ENCODE results near the gene MRPS22.
A peak's percentile ranks its signal among the peaks of the same experiment; 100 is the strongest.

DNA sequence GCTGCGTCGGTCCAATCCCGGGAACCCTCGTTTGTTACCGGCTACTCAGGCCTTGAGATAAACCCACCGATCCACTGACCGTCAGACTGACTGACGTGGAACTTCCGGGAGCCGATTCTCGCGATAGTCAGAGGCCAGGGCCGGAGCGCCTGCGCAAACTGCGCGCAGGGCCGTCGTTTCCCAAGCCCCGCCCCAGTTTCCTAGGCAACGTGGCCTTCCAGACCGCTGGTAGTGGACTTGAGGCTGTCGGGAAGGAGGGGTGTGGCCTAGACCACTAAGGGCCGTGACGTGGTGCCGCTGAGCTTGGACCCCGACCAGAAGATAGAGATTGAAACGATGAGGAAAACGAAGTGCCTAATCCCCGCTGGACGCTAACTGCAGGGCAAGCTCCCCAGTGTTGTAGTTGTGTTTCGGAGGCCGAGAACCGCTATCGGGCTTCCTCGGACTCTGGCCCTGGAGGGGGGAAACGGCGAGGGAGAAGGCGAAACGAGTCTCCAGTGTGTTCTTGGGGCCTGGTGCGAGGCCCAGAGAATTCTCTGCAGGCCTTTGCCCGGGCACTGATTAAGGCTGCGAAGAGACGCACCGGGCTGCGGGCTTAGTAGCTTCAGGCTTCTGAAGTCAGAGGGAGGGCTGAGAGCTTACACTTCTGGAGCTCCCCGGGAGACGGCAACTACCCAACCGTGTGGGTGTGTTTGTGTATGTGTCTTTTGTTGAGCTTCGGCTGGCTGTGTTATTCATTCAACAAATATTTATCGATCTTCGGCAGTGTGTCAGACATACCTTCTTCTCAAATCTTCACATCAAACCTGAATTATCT lies 45.9 kb downstream of the MRPS22 start, which contains the start of gene COPB2:
- TF ChIP-seq, protein P1, sequence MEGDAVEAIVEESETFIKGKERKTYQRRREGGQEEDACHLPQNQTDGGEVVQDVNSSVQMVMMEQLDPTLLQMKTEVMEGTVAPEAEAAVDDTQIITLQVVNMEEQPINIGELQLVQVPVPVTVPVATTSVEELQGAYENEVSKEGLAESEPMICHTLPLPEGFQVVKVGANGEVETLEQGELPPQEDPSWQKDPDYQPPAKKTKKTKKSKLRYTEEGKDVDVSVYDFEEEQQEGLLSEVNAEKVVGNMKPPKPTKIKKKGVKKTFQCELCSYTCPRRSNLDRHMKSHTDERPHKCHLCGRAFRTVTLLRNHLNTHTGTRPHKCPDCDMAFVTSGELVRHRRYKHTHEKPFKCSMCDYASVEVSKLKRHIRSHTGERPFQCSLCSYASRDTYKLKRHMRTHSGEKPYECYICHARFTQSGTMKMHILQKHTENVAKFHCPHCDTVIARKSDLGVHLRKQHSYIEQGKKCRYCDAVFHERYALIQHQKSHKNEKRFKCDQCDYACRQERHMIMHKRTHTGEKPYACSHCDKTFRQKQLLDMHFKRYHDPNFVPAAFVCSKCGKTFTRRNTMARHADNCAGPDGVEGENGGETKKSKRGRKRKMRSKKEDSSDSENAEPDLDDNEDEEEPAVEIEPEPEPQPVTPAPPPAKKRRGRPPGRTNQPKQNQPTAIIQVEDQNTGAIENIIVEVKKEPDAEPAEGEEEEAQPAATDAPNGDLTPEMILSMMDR (IDR thresholded peaks at IDR 0.05 in 2 of 3, conservative IDR thresholded peaks at IDR 0.05 in 1 of 3; ENCODE audit: borderline replicate concordance in 1 of 3, insufficient read depth in 1 of 3, low read depth in 2 of 3, low read length in 2 of 3), result no peak
- TF ChIP-seq POLR2AphosphoS5 (IDR thresholded peaks at IDR 0.05; ENCODE audit: low read depth, low read length) (peak; percentile 85), SRF (IDR thresholded peaks at IDR 0.05; ENCODE audit: low read depth) (no peak), POLR2A (IDR thresholded peaks at IDR 0.05; ENCODE audit: borderline replicate concordance, extremely low read depth, insufficient read depth, insufficient read length) (peak; percentile 64), RAD21 (IDR thresholded peaks at IDR 0.05; ENCODE audit: low read depth) (no peak), ZFX (IDR thresholded peaks at IDR 0.05) (peak; percentile 90), EZH2phosphoT487 (IDR thresholded peaks at IDR 0.05; ENCODE audit: borderline replicate concordance) (no peak)
- TF ChIP-seq, protein P2, sequence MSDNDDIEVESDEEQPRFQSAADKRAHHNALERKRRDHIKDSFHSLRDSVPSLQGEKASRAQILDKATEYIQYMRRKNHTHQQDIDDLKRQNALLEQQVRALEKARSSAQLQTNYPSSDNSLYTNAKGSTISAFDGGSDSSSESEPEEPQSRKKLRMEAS (IDR thresholded peaks at IDR 0.05), result peak; percentile 65
- TF ChIP-seq, protein P3, sequence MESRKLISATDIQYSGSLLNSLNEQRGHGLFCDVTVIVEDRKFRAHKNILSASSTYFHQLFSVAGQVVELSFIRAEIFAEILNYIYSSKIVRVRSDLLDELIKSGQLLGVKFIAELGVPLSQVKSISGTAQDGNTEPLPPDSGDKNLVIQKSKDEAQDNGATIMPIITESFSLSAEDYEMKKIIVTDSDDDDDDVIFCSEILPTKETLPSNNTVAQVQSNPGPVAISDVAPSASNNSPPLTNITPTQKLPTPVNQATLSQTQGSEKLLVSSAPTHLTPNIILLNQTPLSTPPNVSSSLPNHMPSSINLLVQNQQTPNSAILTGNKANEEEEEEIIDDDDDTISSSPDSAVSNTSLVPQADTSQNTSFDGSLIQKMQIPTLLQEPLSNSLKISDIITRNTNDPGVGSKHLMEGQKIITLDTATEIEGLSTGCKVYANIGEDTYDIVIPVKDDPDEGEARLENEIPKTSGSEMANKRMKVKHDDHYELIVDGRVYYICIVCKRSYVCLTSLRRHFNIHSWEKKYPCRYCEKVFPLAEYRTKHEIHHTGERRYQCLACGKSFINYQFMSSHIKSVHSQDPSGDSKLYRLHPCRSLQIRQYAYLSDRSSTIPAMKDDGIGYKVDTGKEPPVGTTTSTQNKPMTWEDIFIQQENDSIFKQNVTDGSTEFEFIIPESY (IDR thresholded peaks at IDR 0.05; ENCODE audit: extremely low read depth, insufficient replicate concordance, low read length), result peak; percentile 98
- TF ChIP-seq, protein P4, sequence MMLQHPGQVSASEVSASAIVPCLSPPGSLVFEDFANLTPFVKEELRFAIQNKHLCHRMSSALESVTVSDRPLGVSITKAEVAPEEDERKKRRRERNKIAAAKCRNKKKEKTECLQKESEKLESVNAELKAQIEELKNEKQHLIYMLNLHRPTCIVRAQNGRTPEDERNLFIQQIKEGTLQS (IDR thresholded peaks at IDR 0.05), result no peak

Data from HCT116 (cell line).